NCI-H2107 treated with DMSO at 0.1 percent for 48 hours (cell line): ENCODE measurements around the gene MTF2.
"Not testable (repeated sequence)": the region's sequence is repeated elsewhere in the genome, so short reads cannot be mapped to it uniquely, and the experiment has no call there.

Source experiments
- DNase-seq: peaks from one replicate; lab custom pipeline; 2025; ENCODE audit not compliant: unreplicated experiment; lab: John Stamatoyannopoulos, UW

The MTF2 gene

DNA sequence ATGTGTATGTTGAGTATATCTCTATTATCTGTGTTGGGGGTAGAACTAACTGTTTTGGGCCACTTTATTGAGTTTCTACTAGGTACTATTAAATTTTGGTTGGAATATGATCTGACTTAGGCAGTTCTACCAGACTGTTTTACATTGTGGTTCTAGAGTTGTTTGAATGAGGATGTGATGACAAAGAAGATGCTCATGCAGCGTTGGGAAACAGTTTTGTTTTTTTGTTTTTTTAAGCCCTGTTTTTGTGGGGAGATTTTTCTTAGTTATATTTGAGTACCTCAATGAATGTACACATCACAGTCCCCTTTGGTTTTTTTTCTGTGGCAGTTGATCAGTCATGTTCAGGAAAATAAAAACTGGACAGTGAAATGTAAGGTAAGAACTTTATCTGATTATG, 61.0 kb downstream of the MTF2 start:
- DNase-seq, result no peak

DNA sequence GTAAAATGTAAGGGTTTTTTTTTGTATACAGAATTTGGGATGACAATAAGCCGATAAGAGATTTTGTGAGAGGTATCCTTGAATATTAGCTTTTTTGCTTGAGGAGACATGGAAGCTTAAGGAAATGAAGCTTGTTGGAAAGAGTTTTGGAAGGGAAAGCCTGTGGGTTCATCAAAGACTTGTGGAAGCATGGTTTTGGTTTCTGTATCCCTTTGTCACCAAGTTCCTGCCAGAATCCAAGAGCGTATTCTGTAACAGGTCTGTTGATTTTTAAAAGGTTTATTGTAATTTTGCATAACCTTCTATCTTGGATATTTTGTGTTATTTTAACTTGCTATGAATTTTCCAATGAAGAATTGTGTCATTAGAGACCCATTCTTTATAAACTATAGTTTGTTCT, 63.1 kb downstream of the MTF2 start:
- DNase-seq, result no peak

DNA sequence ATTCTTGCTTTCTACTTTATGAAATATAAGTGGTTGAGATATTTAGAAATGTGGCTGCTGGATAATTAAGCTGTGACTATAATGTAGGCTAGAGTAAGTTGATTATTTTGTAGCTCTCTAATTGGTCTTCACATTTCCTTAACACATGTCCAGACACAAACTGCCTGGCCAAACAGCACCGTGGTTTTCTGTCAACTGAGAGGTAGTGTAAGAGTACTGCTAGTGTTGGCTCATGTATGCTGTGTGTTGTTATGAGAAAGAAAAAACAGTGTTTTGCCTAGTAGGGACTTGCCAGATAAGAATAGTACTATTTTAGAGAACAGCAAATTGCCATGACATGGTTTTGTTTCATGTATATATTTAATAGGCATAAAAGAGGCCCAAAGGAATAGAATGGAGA, 64.1 kb downstream of the MTF2 start:
- DNase-seq, result no peak

DNA sequence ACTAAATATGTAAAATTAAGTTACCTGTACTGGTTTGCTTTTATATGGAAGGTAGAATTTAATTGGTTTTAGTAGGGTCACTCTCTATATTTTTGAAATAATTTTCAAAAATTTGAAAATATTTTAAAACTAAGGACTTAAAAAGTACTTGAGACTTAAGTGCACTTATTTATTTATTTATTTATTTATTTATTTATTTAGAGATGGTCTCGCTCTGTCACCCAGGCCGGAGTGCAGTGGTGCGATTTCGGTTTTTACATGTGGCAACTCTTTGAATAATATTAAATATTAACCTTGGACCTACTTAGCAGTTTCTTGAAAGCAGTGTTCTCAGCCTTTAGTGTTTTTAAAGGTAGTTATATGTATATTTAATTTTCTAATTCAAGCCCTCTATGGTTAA, 64.7 kb downstream of the MTF2 start:
- no peak for DNase-seq

DNA sequence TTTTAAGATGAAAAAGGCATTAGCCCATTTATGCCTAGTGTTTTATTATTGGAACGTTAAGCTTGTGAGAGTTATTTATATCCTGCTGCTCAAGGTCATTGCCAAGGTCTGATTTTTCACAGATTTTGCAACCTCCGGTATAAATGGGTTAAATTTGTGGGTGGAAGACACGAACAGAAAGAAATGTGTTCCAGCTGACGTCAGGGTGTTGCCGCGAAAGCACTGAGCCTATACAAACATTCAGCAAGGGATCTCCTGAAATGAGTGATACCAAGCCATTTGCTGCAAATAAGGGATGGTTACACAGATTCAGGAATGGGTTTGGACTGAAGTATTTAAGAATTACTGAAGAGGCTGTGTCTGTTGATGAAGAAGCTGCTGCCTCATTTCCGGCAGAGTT, 68.9 kb downstream of the MTF2 start:
- DNase-seq, result no peak

DNA sequence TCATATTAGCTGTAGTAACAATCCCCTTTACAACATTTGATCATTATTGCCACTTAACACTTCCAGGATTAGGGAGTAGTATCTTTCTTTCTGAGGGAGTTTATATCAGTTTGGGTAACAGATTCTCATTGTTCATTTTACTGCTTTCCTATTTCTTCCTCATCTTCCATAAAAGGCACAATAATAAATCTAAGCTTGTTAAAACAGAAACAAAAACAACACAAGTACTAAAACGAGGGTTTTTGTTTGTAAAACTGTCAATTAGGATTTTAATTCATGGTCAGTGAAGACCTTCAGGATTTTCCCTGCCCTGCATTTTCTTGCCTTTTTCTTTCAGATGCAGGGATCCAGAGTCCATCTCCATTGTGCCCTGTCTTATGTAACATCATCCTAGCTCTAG, 71.6 kb downstream of the MTF2 start:
- DNase-seq, result no peak

DNA sequence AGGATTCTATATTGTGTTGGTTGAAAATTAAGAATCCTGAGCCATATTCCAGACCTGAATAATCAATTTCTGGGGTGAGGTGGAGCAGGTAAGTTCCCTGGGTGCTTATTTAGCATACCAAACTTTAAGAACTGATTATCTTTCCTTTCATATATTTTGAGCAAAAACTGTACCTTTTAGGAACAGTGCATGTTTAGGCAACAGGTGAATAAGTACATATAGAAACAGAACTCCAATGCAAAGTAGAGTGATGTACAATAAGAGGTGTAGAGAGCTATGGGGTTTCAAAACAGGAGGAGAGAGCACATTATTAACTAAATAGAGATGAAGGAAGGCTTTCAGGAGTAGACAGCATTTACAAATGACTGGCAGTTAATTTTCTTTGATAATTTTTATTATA, 72.4 kb downstream of the MTF2 start:
- DNase-seq, result no peak

DNA sequence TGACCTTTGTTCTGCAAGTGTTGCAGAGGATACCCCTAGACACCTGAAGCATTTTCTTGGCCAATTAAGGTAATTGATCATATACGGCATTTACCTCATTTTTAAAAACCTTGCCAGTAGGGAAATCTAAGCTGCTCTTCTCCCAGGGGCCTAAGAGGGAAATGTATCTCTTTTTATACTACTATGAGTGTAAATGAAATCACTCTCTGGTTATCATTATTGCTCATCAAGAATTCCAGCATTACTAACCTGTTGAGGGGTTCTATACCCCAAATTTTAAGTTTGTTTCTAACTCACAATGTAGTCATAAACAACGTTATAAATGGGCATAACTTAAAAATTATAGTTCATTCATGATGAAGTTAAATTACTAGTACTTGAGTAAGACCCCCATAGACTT, 73.8 kb downstream of the MTF2 start:
- DNase-seq, result no peak

DNA sequence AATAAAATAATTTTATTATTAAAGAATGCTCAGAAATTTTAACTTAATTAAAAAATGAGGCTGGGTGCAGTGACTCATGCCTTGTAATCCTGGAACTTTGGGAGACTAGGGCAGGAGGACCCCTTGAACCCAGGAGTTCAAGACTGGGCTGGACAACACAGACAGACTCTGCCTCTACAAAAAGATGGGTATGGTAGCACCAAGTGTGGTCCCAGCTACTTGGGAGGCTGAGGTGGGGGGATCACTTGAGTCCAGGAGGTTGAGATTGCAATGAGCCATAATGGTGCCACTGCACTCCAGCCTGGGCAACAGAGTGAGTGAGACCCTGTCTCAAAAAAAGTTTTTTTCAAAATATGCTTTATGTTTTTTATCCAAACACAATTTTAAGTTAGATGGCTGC, 75.8 kb downstream of the MTF2 start:
- no peak for DNase-seq

DNA sequence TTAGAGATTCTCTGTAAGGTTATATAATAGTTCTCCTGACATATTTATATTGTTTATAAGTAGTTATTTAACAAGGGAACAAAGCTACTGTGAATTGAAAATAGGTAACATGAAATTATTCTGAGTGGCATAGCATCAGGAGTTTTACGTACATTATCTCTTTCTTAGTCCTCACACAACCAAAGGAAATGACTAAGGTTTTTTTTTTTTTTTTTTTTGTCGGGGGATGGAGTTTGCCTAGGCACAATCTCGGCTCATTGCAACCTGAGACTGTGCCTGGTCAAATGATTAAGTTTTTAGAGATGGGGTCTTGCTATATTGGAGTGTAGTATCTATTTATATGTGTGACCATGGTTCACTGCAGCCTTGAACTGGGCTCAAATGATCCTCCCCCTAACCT, 76.3 kb downstream of the MTF2 start:
- no peak for DNase-seq

DNA sequence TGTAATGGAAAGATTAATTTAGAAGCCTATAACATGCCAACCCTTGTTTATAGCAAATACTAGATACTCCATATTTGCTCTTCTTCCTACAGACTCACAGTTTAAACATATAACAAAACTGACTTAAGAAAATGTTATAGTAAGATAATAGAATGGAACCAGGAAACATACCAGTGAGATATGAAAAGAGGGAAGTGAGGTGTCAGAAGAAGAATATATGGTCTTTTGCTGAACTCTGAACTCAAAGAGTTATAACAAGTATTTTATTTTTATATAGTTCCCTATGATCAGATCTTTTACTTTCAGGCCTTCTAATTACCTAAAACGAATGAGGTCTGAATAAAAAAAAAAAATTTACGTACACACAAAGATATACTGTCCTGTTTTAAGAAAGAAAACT, 80.3 kb downstream of the MTF2 start:
- DNase-seq, result no peak

DNA sequence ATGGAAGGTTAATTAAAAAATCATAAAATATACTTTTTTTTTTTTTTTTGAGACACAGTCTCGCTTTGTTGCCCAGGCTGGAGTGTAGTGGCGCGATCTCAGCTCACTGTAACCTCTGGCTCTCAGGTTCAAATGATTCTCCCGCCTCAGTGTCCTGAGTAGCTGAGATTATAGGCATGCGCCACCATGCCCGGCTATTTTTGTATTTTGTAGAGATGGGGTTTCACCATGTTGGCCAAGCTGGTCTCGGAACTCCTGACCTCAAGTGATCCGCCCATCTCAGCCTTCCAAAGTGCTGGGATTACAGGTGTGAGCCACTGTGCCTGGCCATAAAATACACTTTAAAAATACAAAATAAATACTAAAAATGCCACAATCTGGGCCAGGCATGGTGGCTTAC, 84.2 kb downstream of the MTF2 start:
- not testable (repeated sequence) for DNase-seq

DNA sequence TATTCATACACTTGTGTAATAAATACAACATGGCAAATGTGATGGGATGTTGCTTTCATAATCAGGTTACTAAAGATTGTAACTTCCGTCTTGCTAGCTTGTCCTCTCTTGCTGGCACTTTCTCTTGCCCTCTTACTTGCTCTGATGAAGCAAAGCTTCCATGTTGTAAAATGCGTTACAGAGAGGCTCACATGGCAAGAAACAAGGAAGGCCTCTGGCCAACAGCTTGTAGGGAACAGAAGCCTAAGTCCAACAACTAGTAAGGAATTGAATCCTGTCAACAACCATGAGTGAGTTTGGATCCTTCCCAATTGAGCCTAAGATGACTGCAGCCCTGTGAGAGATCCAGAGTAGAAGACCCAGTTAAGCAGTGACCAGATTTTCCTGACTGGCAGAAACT, 85.7 kb downstream of the MTF2 start:
- no peak for DNase-seq

DNA sequence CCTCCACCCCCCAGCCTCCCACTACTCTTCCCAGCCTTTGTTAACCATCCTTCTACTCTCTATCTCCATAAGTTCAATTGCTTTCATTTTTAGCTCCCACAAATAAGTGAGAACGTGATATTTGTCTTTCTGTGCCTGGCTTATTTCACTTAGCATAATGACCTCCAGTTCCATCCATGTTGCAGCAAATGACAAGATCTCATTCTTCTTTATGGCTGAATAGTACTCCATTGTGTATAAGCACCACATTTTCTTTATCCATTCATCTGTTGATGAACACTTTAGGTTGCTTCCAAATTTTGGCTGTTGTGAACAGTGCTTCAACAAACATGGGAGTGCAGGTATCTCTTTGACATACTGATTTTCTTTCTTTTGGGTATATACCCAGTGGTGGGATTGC, 86.8 kb downstream of the MTF2 start:
- not testable (repeated sequence) for DNase-seq

DNA sequence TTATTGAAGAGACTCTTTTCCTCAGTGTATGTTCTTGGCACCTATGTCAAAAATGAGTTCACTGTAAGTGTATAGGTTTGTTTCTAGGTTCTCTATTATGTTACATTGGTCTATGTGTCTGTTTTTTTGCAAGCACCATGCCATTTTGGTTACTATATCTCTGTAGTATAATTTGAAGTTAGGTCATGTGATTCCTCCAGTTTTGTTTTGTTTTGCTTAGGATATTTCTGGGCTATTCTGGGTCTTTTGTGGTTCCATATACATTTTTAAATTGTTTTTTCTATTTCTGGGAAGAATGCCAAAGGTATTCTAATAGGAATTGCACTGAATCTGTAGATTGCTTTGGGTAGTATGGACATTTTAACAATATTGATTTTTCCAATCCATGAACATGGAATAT, 87.9 kb downstream of the MTF2 start:
- DNase-seq, result no peak

DNA sequence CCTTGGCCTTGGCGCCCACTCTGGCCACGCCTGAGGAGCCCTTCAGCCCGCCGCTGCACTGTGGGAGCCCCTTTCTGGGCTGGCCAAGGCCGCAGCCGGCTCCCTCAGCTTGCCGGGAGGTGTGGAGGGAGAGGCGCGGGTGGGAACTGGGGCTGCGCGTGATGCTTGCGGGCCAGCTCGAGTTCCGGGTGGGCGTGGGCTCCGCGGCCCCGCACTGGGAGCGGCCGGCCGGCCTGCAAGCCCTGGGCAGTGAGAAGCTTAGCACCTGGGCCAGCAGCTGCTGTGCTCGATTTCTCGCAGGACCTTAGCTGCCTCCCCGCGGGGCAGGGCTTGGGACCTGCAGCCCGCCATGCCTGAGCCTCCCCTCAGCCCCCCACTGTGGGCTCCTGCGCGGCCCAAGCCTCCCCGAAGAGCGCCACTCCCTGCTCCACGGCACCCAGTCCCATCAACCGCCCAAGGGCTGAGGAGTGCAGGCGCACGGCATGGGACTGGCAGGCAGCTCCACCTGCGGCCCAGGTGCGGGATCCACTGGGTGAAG, 91.1 kb downstream of the MTF2 start:
- not testable (repeated sequence) for DNase-seq

DNA sequence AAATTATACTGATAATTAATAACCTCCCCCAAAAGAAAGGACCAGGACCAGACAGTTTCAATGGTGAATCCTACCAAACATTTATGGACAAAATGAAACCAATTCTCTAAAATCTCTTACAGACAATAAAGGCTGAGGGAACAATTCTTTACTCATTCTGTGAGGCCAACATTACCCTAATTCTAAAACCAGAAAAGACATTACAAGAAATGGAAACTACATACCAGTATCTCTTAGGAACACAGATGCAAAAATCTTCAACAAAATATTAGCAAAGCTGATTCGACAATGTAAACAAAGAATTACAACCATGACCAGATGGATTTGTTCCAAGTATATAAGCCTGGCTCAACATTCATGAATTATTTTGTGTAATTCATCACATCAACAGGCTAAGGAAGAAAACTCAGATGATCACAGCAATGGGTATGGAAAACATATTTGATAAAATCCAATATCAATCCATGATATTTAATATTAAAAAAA, 92.5 kb downstream of the MTF2 start:
- no peak for DNase-seq

DNA sequence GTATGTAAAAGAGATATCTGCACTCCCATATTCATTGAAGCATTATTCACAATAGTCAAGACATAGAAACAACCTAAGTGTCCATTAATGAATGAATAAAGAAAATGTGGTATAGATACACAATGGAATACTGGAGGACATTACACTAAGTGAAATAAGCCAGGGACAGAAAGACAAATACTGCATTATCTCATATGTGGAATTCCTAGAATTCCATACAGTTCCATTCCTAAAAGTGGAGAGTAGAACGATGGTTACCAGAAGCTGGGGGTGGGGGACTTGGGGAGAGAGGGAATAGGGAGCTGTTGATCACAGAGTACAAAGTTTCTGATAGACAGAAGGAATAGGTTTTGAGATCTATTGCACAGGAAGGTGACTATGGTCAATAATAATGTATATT, 93.7 kb downstream of the MTF2 start:
- DNase-seq, result no peak

DNA sequence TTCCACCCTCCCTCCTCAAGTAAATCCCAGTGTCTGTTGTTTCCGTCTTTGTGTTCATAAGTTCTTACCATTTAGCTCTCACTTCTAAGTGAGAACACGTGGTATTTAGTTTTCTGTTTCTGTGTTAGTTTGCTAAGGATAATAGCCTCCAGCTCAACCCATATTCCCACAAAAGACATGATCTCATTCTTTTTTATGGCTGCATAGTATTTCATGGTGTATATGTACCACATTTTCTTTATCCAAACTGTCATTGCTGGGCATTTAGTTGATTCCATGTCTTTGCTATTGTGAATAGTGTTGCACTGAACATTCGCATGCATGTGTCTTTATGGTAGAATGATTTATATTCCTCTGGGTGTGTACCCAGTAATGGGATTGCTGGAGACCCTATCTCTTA, 95.6 kb downstream of the MTF2 start:
- DNase-seq, result not testable (repeated sequence)

DNA sequence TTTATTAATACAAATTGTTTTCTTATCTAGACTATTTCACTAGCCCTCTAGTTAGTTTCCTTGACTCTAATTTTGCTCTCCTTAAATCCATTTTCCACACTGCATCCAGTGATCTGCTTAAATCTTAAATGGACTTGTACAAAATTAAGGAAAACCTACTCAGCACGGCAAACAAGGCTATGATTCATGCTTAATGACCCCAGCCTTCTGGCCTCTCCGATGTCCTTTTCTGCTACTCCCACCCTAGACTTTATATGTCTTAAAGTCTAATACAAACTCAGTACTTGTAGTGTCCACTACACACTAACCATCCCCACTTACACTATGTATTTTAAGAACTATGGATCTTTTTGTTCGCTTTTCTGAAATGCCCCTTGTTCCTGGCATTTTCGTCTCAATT, 98.9 kb downstream of the MTF2 start:
- no peak for DNase-seq

DNA sequence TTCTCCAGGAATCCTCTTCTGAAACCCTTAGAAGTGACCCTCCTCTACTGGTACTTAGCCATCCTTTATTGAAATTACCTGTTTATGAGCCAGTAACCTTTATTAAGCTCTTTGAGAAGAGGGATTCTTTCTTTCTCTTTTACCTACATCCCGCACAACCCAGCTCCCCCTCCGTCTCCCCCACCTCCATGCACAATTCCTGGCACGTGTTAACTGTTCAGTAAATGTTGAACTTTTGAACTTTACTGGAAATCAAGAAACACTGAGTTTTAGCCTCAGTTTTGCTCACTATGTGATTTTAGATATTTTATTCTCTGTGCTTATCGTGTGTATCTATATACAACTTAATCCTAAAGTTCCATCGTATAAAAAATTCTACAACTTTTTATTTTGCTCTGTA, 99.3 kb downstream of the MTF2 start:
- DNase-seq, result no peak

DNA sequence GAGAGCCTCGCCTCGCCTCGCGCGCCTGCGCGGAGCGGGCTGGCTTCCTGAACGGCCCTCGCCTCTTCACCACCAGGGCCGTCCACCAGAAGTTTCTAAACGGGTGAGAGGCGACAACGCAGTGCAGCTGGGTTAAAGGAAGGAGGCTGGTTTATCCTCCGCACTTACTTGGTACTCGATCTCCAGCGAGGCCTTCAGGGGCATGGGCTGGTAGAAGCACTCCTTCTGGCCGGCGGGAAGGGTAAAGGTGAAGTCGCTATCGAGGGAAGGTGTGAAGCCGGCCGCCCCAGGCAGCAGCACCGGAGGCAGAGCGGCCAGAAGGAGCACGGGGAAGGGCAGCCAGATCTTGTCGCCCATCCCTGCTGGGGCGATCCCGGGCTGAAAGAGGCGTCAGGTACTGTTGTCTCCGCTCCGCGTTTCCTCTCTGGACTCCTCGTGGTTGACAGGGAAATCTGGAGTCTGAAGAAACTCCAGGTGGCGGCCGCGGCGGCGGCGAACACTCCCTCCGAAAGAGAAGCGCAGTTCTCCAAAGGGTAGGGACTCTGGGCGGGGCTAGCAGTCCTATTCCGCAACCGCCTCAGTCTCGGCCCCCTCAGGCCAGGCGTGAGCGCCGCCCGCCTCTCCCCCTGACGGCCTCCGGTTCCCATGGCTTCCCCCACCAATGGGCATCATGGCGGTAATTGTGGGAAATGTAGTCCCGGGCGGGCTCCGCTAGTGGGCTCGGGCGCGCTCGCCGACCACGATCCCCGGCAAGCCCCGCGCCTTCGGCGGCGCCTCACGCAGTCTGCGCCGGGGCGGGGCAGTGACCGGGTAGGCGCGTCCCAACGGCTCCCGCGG, 101.0 kb downstream of the MTF2 start, which contains the start of gene TMED5:
TMED5 (minus strand) TSS at position 528 of the 837 bp plus-strand sequence; CDS start at position 357, 171 bp downstream.
- DNase-seq, result peak; percentile 97
